ENCODE data around the gene SUPT7L. TPM values are rescaled to one million over a fixed set of nuclear protein-coding genes. Genes with fewer than 3 reads are reported as not detected.

Gene SUPT7L
- total RNA-seq, 1 experiment from 2014 or later = 22.4 TPM

DNA sequence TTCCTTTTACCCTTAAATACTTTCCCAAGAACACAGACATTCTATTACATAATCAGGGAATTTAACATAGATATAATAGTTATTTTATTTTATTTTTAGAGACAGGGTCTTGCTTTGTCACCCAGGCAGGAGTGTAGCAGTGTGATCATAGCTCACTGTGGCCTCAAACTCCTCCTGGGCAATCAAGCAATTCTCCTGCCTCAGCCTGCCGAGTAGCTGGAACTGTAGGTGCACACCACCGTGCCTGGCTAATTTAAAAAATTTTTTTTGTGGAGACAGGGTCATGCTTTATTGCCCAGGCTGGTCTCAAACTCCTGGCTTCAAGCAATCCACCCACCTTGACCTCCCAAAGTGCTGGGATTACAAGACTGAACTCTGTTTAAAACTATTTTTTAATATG, 45.9 kb upstream of the SUPT7L start:
- DNase-seq (ENCODE audit: low read depth, low spot score) (no peak), ATAC-seq (no peak)
- no peaks in the 10 kb centered on the region for H3K9me3 ChIP-seq (ENCODE audit: control insufficient read depth, insufficient read depth, low read depth, low read length)
- no peaks in the 10 kb centered on the region for H3K27me3 ChIP-seq (ENCODE audit: control insufficient read depth, insufficient read depth, low read length)
- H3K27ac ChIP-seq (ENCODE audit: low read length) = no peak overlapping the region
- ChIA-PET POLR2A (no interaction called here), CTCF (no interaction called here)
- H3K4me3 ChIP-seq (ENCODE audit: low read depth in 2 of 2, low read length in 2 of 2) = no peak overlapping the region
- in situ Hi-C loops (cut with HindIII; ENCODE audit: low pct_unique_long_range_greater_than_20kb, low sequenced_read_pairs) (no loop called here), intact Hi-C loops (cut with micrococcal nuclease; ENCODE audit: unreplicated experiment) (no loop called here)
- no peaks in the 10 kb centered on the region for H3K36me3 ChIP-seq (ENCODE audit: control insufficient read depth, insufficient read depth, low read length)
- TF ChIP-seq, protein P1, sequence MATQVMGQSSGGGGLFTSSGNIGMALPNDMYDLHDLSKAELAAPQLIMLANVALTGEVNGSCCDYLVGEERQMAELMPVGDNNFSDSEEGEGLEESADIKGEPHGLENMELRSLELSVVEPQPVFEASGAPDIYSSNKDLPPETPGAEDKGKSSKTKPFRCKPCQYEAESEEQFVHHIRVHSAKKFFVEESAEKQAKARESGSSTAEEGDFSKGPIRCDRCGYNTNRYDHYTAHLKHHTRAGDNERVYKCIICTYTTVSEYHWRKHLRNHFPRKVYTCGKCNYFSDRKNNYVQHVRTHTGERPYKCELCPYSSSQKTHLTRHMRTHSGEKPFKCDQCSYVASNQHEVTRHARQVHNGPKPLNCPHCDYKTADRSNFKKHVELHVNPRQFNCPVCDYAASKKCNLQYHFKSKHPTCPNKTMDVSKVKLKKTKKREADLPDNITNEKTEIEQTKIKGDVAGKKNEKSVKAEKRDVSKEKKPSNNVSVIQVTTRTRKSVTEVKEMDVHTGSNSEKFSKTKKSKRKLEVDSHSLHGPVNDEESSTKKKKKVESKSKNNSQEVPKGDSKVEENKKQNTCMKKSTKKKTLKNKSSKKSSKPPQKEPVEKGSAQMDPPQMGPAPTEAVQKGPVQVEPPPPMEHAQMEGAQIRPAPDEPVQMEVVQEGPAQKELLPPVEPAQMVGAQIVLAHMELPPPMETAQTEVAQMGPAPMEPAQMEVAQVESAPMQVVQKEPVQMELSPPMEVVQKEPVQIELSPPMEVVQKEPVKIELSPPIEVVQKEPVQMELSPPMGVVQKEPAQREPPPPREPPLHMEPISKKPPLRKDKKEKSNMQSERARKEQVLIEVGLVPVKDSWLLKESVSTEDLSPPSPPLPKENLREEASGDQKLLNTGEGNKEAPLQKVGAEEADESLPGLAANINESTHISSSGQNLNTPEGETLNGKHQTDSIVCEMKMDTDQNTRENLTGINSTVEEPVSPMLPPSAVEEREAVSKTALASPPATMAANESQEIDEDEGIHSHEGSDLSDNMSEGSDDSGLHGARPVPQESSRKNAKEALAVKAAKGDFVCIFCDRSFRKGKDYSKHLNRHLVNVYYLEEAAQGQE (IDR thresholded peaks at IDR 0.05; ENCODE audit: insufficient read depth in 1 of 2, low read depth in 2 of 2, low read length in 1 of 2) = no peak
- TF ChIP-seq POLR2AphosphoS5 (IDR thresholded peaks at IDR 0.05; ENCODE audit: low read depth, low read length) (no peak), SIN3A (IDR thresholded peaks at IDR 0.05; ENCODE audit: borderline replicate concordance, insufficient read depth, low read depth, low read length) (no peak), TCF7L2 (IDR thresholded peaks at IDR 0.05; ENCODE audit: low read depth, low read length) (no peak)
- TF ChIP-seq, protein P2, sequence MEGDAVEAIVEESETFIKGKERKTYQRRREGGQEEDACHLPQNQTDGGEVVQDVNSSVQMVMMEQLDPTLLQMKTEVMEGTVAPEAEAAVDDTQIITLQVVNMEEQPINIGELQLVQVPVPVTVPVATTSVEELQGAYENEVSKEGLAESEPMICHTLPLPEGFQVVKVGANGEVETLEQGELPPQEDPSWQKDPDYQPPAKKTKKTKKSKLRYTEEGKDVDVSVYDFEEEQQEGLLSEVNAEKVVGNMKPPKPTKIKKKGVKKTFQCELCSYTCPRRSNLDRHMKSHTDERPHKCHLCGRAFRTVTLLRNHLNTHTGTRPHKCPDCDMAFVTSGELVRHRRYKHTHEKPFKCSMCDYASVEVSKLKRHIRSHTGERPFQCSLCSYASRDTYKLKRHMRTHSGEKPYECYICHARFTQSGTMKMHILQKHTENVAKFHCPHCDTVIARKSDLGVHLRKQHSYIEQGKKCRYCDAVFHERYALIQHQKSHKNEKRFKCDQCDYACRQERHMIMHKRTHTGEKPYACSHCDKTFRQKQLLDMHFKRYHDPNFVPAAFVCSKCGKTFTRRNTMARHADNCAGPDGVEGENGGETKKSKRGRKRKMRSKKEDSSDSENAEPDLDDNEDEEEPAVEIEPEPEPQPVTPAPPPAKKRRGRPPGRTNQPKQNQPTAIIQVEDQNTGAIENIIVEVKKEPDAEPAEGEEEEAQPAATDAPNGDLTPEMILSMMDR (IDR thresholded peaks at IDR 0.05) = no peak
- no TSS peak for BruUV-seq (replicated peaks)
- peaks cover 9% of the 10 kb centered on the region; the same call in 1 of the 2 replicates for H3K4me1 ChIP-seq (ENCODE audit: control insufficient read depth, insufficient read depth, low read length)

DNA sequence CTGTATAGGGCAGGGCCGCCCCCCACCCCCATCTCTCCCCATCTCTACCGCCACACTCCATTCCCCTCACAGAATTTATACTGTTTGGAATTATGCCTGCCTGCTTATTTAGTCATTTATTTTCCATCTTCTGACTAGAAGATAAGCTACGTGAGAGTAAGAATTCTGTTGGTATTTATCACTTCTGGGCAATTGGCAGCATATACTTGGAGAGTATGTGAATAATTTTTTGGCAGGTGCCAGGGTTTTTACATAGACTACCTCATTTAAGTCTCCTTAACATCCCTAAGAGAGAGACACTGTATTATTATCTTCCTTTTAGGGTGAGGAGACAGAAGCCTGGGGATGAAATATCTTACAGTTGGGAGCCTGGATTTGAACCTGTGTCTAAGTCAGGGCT, 45.3 kb upstream of the SUPT7L start:
- peaks cover 9% of the 10 kb centered on the region; the same call in 1 of the 2 replicates for H3K4me1 ChIP-seq (ENCODE audit: control insufficient read depth, insufficient read depth, low read length)
- in situ Hi-C loops (cut with HindIII; ENCODE audit: low pct_unique_long_range_greater_than_20kb, low sequenced_read_pairs) = no loop called here
- POLR2A ChIA-PET = interaction anchor here (0.6 kb wide), 2 partner anchors 230 to 828 kb away, joined by 3 to 4 read pairs; no protein-coding TSS in a partner anchor

More for the DNA sequence above, 45.3 kb upstream of the SUPT7L start:
- H3K27ac ChIP-seq (ENCODE audit: low read length) = no peak overlapping the region
- no peak overlapping the region for H3K4me3 ChIP-seq (ENCODE audit: low read depth in 2 of 2, low read length in 2 of 2)
- H3K9me3 ChIP-seq (ENCODE audit: control insufficient read depth, insufficient read depth, low read depth, low read length) = no peaks in the 10 kb centered on the region
- BruUV-seq (replicated peaks) = no TSS peak
- no peak for DNase-seq (ENCODE audit: low read depth, low spot score)
- intact Hi-C loops (cut with micrococcal nuclease; ENCODE audit: unreplicated experiment) = no loop called here
- no peak for TF ChIP-seq POLR2AphosphoS5 (IDR thresholded peaks at IDR 0.05; ENCODE audit: low read depth, low read length)
- TF ChIP-seq, protein P1 (IDR thresholded peaks at IDR 0.05; ENCODE audit: insufficient read depth in 1 of 2, low read depth in 2 of 2, low read length in 1 of 2) = no peak
- TF ChIP-seq, protein P2 (IDR thresholded peaks at IDR 0.05) = no peak
- H3K36me3 ChIP-seq (ENCODE audit: control insufficient read depth, insufficient read depth, low read length) = no peaks in the 10 kb centered on the region
- CTCF ChIA-PET = interaction anchor here (0.6 kb wide), 1 partner anchor 25 kb away, joined by 3 read pairs; no protein-coding TSS in a partner anchor
- ATAC-seq = no peak
- H3K27me3 ChIP-seq (ENCODE audit: control insufficient read depth, insufficient read depth, low read length) = no peaks in the 10 kb centered on the region

Data from Panc1 (cell line).